AG08396 (cell line): Measurements from ENCODE around the gene UIMC1.
A peak's percentile ranks its signal among the peaks of the same experiment; 100 is the strongest.

Source experiments
- DNase-seq: peaks from one replicate; pipeline ENCODE4 v3.0.0; 2012; ENCODE audit warnings: low spot score, mixed read lengths

UIMC1 gene

DNA sequence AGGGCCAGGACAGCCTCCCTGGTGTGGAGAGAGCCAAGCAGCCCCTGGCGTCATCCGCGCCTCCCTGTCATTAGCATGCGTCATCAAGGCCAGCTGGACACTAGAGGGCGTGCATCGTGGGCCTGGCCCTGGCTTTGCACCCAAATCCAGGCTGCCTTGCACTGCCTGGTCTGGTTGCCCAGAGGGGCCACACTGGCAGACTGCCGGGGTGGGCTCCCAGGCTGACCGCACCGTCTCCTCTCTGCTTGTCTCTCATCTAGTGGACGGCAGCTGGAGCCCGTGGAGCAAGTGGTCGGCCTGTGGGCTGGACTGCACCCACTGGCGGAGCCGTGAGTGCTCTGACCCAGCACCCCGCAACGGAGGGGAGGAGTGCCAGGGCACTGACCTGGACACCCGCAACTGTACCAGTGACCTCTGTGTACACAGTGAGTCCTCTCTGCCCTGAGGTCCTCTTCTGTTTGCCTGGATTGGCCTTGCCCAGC, 136.4 kb downstream of the UIMC1 start:
- DNase-seq: peak; percentile 85

DNA sequence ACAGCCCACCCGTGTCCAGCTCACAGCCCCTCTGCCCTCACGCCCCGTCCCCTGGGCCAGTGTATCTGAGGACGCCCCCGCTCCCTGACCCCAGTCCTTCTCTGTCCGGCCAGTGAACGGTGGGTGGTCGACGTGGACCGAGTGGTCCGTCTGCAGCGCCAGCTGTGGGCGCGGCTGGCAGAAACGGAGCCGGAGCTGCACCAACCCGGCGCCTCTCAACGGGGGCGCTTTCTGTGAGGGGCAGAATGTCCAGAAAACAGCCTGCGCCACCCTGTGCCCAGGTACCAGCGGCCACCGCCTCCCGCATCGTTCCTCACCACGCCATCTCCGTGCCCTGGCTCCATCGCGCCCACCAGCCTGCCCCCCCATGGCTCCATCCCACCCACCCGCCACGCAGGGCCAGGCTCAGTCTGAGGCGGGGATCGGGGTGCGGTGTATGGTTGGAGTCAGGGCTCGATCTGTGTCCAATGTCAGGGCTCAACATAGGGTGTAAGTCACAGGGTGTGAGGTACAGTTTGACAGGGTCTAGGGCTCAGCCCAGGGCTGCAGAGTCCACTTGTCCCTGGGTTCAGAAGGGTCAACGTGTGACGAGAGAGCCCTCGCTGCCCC, 137.0 kb downstream of the UIMC1 start:
- DNase-seq: no peak

DNA sequence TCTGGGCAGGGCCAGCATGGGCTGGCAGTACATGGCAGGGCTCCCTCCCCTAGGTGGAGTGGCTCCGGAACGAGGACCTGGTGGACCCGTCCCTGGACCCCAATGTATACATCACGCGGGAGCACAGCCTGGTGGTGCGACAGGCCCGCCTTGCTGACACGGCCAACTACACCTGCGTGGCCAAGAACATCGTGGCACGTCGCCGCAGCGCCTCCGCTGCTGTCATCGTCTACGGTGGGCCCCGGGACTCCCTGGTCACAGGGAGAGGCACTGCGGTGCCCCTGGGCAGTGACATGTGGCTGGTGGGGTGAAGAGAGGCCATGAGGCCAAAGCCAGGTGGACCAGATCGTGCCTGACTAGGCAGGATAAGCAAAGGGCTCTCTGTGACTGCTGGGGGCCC, 137.8 kb downstream of the UIMC1 start:
- DNase-seq: no peak

DNA sequence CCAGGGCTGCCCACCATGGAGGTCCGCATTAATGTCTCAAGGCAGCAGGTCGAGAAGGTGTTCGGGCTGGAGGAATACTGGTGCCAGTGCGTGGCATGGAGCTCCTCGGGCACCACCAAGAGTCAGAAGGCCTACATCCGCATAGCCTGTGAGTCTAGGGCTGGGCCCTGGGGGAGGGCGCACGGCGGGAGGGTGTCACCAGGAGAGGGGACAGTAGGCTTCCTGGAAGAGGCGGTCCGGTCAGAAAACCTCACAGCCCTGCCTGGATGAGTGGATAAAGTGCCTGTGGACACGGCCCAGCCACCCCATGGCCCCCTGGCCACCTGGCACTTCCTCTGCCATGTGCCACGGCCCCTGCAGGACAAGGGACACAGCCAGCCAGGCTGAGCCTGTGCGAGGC, 138.5 kb downstream of the UIMC1 start:
- no peak for DNase-seq

DNA sequence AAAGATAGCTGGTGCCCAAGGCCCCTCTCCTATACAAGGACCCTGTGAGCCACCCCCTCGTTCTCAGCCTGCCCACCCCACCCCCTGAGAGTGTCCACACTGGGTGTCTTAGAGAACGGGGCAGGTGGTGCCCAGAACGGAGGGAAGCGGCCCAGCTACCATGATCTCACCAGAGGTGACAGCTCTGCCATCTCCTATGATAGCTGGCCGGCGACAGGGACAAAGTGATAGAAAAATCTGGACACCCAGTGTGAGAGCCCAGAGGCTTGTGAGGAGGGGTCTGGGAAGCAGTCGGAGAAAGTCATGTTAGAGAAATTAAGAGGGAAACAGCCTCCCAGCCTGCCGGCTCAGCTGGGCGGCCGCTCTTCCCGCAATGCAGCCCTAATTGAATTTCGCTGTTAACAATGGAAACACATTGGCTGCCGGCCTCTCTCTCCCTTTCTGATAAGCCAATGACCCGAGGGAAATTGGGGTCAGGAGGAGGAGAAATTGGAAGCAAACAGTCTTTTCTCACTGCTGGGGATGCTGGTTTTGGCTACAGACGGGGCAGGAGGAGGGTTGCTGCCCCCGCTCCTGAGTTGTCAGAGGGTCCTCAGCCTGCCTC, 139.8 kb downstream of the UIMC1 start:
- no peak for DNase-seq

DNA sequence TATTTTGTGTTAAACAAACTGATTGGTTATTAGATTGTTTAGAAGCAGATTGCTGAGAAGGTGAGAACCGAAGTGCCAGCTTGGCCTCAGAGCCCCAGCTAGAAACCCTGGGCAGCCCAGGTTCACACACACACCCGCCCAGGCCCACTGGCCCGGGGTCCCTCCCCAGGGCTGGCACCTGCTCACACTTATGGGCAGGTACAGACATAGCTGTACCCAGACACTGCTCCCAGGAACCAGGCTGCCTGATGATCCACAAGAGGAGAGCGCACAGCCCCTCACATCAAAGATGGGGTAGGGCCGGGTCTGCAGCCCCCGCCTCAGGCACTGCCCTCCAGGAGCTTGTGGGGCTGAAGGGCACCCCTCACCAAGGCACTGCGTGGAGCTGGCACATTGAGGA, 140.6 kb downstream of the UIMC1 start:
- DNase-seq: no peak

DNA sequence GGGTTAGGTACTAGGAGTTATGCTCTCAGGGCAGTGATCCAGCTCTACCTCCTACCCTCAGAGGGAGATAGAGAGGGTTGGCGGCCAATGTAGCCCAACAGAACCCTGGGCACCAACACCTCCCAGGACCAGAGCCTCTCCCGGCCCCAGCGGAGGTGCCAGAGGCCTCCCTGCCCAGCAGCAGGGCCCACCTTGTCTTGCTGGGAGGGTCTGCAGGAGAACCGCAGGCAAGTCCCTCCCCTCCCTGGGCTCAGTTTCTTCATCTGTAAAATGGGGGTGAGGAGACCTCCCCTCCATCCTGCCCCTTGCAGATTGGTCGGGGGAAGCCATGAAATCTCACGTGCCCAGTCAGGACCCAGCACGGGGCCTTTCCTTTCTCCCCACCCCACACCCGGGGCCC, 141.8 kb downstream of the UIMC1 start:
- DNase-seq: no peak

DNA sequence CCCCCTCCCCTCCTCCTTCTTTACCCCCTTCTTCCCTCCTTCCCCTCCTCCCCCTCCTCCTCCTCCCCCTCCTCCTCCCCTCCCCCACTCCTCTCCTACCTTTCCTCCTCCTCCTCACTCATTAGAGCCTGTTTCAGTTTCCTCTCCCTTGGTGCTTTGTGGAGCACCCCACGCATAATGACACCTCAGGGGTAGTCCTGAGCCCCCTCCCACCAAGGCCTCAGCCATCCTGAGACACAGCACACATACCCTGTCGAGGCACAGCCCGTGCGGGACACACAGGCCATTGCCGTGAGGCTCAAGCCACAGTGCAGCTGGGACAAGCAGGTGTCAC, 142.8 kb downstream of the UIMC1 start:
- DNase-seq: no peak

DNA sequence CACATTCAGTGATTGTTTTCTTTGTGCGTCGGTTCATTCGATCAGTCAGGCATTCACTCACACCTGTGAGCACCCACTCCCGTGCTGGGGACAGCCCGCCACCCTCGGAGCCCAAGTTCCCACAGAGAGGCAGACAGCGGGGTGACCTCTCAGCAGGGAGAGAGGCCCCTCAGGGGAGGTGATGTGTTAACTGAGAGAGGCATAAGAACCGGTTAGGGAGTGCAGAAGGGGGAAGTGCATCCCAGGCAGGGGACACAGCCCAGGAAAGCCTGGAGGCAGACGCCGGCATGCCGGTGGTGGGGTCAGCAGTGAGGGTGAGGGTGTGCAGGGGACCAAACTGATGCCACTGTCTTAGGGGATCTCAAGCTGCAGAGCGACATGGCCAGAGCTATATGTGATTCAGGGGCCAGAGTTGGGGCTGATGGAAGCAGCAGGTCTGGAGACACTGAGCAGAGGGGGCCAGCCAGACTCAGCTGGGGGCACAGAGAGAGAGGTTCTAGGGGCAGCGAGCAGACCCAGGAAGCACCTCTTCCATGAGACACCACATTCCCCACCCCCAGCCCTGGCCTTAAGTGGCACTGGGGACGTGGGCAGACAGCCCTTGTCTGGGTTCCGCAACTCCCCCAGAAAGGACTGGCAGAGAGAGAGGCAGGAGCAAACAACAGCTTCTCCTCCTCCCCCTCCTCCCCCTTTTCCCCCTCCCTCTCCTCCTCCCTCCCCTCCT, 143.4 kb downstream of the UIMC1 start:
- DNase-seq: no peak

DNA sequence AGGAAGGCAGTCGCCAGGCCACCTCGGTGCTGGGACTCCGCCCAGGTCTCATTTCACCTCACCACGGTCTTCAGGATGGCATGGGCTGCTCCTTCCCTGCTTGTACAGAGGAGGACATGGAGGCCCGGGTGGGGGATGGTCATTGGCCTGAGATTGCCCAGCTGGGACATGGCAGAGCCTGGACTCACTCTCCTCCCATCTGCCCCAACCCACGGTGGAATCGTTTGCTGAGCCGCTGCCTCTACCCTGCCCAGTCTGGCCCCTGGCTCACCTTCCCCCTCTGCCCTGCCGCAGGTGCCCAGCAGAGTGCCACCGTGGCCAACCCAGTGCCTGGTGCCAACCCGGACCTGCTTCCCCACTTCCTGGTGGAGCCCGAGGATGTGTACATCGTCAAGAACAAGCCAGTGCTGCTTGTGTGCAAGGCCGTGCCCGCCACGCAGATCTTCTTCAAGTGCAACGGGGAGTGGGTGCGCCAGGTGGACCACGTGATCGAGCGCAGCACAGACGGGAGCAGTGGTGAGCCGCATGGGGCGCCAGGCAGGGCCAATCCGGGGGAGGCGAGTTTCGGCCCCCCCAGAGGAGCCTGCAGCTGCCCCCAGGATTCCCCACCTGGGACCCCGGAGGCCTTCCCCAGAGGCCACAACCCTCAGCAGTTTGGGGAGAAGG, 144.1 kb downstream of the UIMC1 start:
- no peak for DNase-seq

DNA sequence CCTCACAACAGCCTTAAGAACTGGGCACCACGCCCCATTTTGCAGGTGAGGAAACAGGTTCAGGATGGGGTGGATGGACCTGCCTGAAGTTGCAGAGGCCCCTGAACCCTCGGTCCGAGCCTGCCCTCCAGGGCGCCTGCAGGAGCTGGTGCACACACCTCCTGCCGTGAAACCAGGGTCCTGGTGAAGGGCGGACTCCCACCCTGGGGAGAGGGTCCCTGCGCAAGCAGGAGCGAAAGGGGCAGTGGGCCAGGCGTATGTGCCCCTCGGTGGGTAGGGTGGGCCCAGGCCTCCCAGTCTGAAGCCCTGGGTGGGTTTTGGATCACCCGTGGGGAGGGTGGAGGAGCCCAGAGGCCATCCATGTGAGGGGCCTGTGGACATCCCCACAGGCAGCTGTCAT, 145.3 kb downstream of the UIMC1 start:
- DNase-seq: no peak

DNA sequence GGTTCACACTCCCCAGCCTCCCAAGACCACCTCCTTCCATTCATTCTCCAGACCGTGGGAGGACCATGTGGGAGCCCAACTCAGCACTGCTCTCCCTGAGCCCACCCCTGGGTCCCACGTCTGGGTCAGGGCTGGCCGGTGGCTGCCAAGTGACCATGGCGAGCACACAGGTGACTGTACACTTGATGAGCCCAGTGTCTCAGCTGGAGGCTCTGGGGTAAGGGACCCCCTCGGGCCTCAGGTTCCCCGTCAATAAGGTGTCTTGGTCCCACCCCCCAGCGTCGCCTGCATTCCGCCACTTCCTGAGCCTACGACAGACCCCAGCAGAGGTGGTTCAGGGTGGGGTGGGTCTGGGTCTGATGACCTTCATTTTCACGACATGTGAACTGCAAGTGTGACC, 146.2 kb downstream of the UIMC1 start:
- DNase-seq: no peak

DNA sequence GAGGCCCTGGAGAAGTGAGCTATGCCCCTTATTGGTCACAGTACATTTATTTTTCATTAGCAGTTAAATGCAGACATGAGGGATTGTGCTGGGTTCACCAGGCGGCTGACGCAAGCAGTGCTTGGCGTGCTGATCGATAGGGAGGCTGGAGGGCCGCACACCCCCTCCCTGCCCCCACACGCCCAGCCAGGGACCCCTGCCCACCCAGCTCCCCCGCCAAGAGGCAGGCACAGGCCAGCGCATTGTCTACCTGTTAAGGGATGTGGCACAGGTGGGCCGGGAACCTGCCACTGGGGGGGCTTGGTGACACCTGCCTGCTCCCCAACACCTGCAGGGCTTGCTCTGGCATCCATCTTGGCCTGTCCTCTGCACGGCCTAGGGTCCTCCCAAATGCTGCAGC, 146.7 kb downstream of the UIMC1 start:
- DNase-seq: no peak

DNA sequence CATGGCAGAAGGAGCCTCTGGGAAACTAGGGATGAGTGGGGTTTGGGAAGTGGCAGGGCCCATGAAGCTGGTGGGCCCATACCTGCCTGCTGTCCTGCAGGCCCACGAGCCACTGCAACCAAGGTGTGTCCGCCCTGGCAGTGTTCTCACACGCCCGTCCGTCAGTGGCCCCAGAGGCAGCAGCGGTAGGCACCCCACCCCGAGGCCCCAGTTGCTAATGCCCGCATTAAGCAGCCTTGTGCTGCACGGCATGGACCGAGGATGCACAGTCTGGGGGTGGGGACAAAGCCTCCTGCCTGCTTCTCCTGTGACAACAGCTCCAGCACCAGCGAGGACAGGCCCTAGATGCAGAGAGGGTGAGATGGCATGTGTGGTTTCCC, 148.7 kb downstream of the UIMC1 start:
- no peak for DNase-seq

DNA sequence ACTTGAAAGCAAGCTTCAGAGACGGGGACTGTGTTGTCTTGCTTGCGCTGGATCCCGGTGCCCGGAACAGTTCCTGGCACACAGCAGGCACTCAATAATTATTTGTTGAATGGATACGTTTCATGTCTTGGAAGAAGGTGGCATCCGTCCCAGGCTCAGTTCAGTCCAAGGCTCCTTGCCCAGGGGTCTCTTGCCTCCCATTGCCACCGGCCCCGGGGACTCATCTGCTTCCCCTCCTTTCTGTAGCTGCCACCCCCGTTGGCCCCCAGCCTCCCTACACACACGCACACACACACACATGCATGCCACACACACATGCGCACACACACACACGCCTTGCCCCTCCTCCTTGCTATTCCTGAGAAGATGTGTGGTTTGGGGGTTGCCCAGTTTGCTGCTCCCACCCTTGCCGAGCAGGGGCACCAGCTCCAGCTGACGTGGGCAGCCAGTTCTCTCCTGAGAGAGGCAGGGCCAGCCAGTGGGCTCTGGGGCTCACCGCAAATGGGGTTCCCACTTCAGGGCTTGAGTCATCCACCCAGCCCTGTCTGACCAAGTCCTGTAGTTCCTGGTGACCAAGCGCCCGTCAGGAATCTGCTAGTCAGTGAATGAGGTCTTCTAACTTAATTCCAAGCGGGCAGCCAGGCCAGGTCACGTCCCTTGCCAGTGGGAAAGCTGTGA, 149.2 kb downstream of the UIMC1 start:
- no peak for DNase-seq

DNA sequence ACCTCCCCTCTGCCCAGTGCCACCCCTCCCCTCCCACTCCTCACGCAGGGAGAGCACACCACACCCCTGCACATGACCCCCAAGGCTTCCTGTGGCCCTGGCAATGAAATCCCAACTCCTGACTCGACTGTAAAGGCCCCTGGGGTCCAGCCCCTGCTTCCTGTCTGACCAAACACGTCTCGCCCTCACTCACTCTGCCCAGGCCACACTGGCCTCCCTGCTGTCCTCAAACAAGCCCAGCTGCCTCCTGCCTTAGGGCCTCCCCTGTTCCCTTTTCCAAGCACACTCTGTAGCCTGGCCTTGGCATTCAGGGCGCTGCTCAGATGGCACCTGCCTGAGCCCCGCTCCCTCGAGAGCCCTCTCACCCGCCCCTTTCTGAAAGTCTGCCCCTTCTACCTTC, 149.8 kb downstream of the UIMC1 start:
- no peak for DNase-seq

DNA sequence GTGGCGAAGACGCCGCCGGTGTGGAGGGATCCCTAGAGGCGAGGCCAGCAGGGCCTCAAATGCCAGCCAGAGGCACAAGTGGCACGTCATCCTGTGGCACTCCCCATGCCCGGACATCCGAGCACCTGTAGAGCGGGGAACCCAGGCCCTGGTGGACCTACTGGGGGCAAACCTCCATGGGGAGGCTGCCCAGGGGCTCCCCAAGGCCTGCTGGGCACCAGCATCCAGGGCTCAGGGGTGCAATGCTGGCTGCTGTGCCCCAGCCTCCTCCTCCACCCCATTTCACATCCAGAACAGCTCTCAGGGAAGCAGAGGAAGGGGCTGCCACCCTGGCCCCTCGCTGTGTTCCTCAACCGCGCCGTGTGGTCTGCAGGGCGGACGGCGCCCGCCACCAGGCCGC, 151.0 kb downstream of the UIMC1 start:
- no peak for DNase-seq
